Sigmoid colon (tissue), 4 donors: Measurements from ENCODE around the gene FOXN3.

Experiments
- EP300 ChIP-seq, 4 donors: sonication (generic); formaldehyde crosslinking; IDR thresholded peaks; one replicate each; pipeline ENCODE4 v1.6.1; 2017; ENCODE audit warnings: antibody characterized with exemption in 4 of 4
- POLR2A ChIP-seq, 2 donors: fragments of 450-650 bp; IDR thresholded peaks; one replicate each; pipeline ENCODE4 v1.6.1; 2016; ENCODE audit warnings: antibody characterized with exemption in 2 of 2, mild to moderate bottlenecking in 2 of 2, moderate library complexity in 2 of 2
- POLR2AphosphoS5 ChIP-seq, 4 donors: sonication (generic); formaldehyde crosslinking; IDR thresholded peaks; one replicate each; pipeline ENCODE4 v1.6.1; 2017; ENCODE audit warnings: antibody characterized with exemption in 4 of 4
- TF ChIP-seq, protein P1 (sequence below), 4 experiments: fragments of 450-650 bp in 3 of 4; fragments of 200-600 bp in 1 of 4; IDR thresholded peaks; one replicate each; pipeline ENCODE4 v1.5.1; 2016 to 2019; ENCODE audit warnings: antibody characterized with exemption in 4 of 4, mild to moderate bottlenecking in 3 of 4, moderate library complexity in 2 of 4

DNA sequence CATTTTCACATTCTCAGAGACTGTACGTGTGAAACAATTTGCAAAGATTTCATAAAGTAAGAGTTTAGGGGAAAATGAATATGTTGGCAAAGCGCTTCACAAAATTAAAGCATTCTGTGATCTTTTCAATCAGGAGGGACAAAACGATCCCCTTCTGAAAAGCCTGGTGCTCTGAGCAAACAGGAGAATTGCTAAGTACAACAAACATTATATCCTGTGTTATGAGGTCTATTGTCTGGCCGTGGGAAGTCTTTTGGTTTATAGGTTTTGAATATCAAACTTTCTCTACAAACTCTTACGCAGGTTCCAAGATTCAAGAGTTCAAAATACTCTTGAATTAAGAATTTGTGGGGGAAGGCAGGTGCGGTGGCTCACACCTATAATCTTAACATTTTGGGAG is 7.2 kb upstream of the FOXN3 start:
- TF ChIP-seq, protein P1, sequence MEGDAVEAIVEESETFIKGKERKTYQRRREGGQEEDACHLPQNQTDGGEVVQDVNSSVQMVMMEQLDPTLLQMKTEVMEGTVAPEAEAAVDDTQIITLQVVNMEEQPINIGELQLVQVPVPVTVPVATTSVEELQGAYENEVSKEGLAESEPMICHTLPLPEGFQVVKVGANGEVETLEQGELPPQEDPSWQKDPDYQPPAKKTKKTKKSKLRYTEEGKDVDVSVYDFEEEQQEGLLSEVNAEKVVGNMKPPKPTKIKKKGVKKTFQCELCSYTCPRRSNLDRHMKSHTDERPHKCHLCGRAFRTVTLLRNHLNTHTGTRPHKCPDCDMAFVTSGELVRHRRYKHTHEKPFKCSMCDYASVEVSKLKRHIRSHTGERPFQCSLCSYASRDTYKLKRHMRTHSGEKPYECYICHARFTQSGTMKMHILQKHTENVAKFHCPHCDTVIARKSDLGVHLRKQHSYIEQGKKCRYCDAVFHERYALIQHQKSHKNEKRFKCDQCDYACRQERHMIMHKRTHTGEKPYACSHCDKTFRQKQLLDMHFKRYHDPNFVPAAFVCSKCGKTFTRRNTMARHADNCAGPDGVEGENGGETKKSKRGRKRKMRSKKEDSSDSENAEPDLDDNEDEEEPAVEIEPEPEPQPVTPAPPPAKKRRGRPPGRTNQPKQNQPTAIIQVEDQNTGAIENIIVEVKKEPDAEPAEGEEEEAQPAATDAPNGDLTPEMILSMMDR (IDR thresholded peaks at IDR 0.05), result no peak
- TF ChIP-seq POLR2AphosphoS5 (IDR thresholded peaks at IDR 0.05) (no peak), EP300 (IDR thresholded peaks at IDR 0.05) (no peak), POLR2A (IDR thresholded peaks at IDR 0.05) (no peak)
